ENCODE measurements around the gene PAK6.
A peak's percentile ranks its signal among the peaks of the same experiment; 100 is the strongest.

PAK6 gene

DNA sequence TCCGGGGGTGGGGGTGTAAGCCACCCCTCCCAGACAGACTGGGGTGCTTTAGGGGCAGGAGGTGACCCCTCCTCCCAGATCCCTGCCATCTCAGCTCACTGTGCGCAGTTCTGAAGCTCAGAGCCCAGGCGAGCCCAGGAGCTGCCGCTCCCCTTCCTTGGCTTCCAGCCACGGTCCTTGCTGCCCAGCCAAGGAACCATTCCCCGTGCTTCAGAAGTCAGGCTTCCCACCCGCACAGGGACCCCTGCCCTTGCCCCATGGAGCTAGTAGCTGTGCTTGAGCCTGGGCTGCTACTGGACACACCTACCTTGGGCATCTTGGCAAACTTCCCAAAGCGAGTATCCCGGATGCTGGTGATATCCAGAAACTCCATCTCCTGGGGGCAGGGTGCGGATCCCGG, 64.1 kb downstream of the PAK6 start:
- no peak for DNase-seq (ENCODE audit: low read depth)

DNA sequence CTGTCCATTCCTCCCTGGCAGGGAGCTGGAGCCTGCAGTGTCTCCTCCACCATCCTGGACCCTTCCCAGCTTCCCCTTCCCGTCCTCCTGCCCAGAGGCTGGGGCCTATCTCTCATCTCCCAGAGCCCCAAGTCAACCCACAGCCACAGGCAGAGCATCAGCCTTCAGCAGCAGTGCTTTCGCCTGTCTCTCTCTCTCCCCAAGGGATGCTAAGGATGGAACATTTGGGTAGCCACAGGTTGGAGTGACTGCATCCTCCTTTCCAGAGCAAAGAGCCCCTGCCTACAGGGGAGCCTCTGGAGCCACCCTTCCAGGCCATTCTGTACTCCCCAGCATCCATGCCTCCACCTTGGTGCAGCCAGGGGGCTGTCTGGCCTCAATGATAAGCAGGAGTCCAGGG, 64.7 kb downstream of the PAK6 start:
- TF ChIP-seq, protein P1, sequence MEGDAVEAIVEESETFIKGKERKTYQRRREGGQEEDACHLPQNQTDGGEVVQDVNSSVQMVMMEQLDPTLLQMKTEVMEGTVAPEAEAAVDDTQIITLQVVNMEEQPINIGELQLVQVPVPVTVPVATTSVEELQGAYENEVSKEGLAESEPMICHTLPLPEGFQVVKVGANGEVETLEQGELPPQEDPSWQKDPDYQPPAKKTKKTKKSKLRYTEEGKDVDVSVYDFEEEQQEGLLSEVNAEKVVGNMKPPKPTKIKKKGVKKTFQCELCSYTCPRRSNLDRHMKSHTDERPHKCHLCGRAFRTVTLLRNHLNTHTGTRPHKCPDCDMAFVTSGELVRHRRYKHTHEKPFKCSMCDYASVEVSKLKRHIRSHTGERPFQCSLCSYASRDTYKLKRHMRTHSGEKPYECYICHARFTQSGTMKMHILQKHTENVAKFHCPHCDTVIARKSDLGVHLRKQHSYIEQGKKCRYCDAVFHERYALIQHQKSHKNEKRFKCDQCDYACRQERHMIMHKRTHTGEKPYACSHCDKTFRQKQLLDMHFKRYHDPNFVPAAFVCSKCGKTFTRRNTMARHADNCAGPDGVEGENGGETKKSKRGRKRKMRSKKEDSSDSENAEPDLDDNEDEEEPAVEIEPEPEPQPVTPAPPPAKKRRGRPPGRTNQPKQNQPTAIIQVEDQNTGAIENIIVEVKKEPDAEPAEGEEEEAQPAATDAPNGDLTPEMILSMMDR (IDR thresholded peaks at IDR 0.05; ENCODE audit: insufficient read depth, low read depth, low read length, missing control alignments): no peak
- H3K4me3 ChIP-seq (ENCODE audit: low read length): no peak overlapping the region
- no peak for DNase-seq (ENCODE audit: low read depth)

More for the DNA sequence above, 64.1 kb downstream of the PAK6 start:
- TF ChIP-seq, protein P1 (IDR thresholded peaks at IDR 0.05; ENCODE audit: insufficient read depth, low read depth, low read length, missing control alignments): no peak
- no peak overlapping the region for H3K4me3 ChIP-seq (ENCODE audit: low read length)

DNA sequence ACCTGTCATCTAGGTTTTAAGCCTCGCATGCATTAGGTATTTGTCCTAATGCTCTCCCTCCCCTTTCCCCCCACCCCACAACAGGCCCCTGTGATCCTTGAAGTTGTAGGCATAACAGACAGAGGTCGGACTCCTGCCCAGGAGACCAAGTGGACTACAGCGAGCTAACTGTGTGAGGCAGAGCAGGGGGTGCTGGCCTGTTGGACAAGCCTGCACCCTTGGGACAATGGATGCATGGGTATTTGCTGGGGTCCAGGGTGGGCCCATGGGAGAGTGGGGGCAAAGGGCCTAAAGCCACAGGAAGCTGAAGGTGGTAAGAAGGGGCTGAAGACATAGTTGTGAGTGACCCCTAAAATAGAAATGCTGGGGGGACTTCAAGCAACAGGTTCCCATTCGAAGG, 66.4 kb downstream of the PAK6 start:
- H3K4me3 ChIP-seq (ENCODE audit: low read length): no peak overlapping the region
- TF ChIP-seq, protein P1 (IDR thresholded peaks at IDR 0.05; ENCODE audit: insufficient read depth, low read depth, low read length, missing control alignments): no peak
- DNase-seq (ENCODE audit: low read depth): no peak

DNA sequence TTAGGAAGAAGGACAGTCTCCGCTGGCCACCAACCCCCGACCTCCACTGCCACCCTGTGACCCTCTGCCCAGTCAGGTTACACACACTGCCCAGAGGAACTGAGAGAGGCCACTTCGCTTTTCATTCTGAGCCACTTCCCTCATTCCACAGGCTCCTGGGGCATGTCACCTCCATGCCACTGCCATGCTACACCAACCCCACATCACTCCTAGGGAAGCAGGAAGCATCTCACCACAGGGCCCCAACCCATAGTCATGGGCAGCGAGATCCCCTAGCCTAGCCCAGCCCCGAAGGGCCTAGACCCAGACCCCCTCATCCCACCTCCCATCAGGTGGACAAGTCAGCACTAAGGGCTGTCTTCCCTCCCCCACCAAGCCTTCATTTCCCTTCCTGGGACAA, 67.5 kb downstream of the PAK6 start:
- no peak for DNase-seq (ENCODE audit: low read depth)
- H3K4me3 ChIP-seq (ENCODE audit: low read length): no peak overlapping the region
- TF ChIP-seq, protein P1 (IDR thresholded peaks at IDR 0.05; ENCODE audit: insufficient read depth, low read depth, low read length, missing control alignments): no peak

DNA sequence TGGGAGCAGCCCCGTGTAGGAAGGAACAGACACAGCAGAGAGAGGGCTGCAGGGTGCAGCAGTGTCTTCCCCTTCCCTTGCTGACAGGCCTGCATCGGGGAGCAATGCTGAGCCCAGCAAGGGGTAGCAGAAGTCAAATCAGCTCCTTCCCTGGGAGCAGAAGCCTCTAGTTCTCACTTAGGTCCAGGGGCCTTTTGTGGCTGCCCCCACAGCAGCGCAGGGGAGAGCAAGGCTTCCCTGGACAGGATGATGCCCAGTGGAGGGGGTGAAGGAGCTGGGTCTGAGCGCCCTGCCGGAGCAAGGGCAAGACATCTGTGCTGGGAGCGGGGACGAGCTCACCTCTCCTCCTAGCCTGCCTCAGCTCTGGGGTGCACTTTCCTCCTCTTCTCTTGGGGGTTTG, 68.0 kb downstream of the PAK6 start:
- DNase-seq (ENCODE audit: low read depth): no peak
- TF ChIP-seq, protein P1 (IDR thresholded peaks at IDR 0.05; ENCODE audit: insufficient read depth, low read depth, low read length, missing control alignments): no peak
- H3K4me3 ChIP-seq (ENCODE audit: low read length): no peak overlapping the region

DNA sequence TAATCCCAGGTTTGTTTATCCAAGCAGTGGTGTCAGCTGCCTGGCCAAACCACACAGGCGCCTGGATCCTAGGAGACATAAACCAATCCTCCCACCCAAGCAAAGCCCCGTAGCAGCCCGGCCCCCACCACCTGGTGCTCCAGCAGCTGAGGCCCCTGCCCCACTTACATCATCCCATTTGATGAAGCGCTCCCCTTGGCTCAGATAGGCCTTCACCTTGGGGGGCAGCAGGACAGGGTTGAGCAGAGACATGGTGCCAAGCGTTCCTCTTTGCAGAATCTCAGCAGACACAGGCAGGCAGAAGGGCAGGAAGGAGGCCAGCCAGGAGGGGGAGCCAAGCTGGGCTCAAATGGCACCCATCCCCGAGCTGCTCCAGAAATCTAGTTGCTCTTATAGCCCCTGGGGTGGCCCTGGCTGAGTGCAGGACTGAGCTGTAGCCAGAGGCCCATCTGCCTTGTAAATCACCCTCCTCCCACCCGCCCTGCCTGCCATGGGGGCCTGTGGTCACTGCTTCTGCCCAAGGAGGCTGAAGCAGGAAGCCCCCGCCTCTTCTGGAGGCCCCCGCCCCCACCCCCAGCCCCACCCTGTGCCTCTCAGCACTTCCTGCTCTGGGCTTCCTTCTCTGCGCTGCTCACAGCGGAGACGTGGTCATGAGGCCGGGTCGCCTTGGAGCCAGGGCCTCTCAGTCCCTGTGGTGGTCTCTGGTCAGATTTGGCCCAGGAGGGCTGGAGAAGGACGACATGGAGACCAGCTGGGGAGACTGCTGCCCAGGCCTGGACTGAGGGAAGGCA, 68.8 kb downstream of the PAK6 start, which contains the start of gene PLCB2:
PLCB2 (minus strand) TSS at position 515 of the 791 bp plus-strand sequence; CDS start at position 252, 263 bp downstream.
- TF ChIP-seq, protein P1 (IDR thresholded peaks at IDR 0.05; ENCODE audit: insufficient read depth, low read depth, low read length, missing control alignments): peak; percentile 22
- no peak within 1 kb of the TSS for H3K4me3 ChIP-seq (ENCODE audit: low read length)
- DNase-seq (ENCODE audit: low read depth): no peak

Data from epithelial cell of esophagus (primary cell).